ENCODE results near the gene APOOL. TPM values are rescaled to one million over a fixed set of nuclear protein-coding genes. Genes with fewer than 3 reads are reported as not detected.
"Not testable (repeated sequence)": the region's sequence is repeated elsewhere in the genome, so short reads cannot be mapped to it uniquely, and the experiment has no call there.

Gene APOOL
- total RNA-seq, 1 donor from 2014 or later = 19.4 TPM

- H3K27ac Mint-ChIP-seq = no peak overlapping the region
- H3K27me3 Mint-ChIP-seq = no peaks in the 10 kb centered on the region
- H3K36me3 Mint-ChIP-seq (ENCODE audit: low read depth) = peaks cover 1% of the 10 kb centered on the region
- intact Hi-C loops (cut with micrococcal nuclease) = no loop called here
- H3K4me1 Mint-ChIP-seq = no peaks in the 10 kb centered on the region
- H3K4me3 Mint-ChIP-seq = no peak overlapping the region
- no peak for DNase-seq
- H3K9me3 Mint-ChIP-seq = no peaks in the 10 kb centered on the region
These were observed 25.4 kb downstream of the APOOL start for GRCh38 chrX:85029043-85029442.

- no peaks in the 10 kb centered on the region for H3K27me3 Mint-ChIP-seq
- no peak overlapping the region for H3K27ac Mint-ChIP-seq
- no peak overlapping the region for H3K4me3 Mint-ChIP-seq
- no peak for DNase-seq
- no peaks in the 10 kb centered on the region for H3K4me1 Mint-ChIP-seq
- H3K36me3 Mint-ChIP-seq (ENCODE audit: low read depth) = peaks cover 1% of the 10 kb centered on the region
- no peaks in the 10 kb centered on the region for H3K9me3 Mint-ChIP-seq
- intact Hi-C loops (cut with micrococcal nuclease) = no loop called here
These were observed 27.8 kb downstream of the APOOL start for GRCh38 chrX:85031505-85031904.

- peaks cover 4% of the 10 kb centered on the region for H3K9me3 Mint-ChIP-seq
- no peaks in the 10 kb centered on the region for H3K4me1 Mint-ChIP-seq
- no peak for DNase-seq
- no peaks in the 10 kb centered on the region for H3K27me3 Mint-ChIP-seq
- H3K4me3 Mint-ChIP-seq = no peak overlapping the region
- intact Hi-C loops (cut with micrococcal nuclease) = no loop called here
- H3K27ac Mint-ChIP-seq = no peak overlapping the region
- no peaks in the 10 kb centered on the region for H3K36me3 Mint-ChIP-seq (ENCODE audit: low read depth)
These were observed 33.4 kb downstream of the APOOL start for GRCh38 chrX:85037114-85037513.

- Mint-ChIP-seq H3K27ac (no peak overlapping the region), H3K27me3 (no peaks in the 10 kb centered on the region), H3K4me3 (no peak overlapping the region), H3K36me3 (ENCODE audit: low read depth) (peaks cover 2% of the 10 kb centered on the region), H3K4me1 (no peaks in the 10 kb centered on the region), H3K9me3 (no peaks in the 10 kb centered on the region)
- intact Hi-C loops (cut with micrococcal nuclease) = loop anchor here (2.0 kb wide), 1 partner anchor 323 kb away; no protein-coding TSS in a partner anchor
- DNase-seq = no peak
These were observed 48.0 kb downstream of the APOOL start for GRCh38 chrX:85051627-85052026.

- Mint-ChIP-seq H3K36me3 (ENCODE audit: low read depth) (peaks cover 2% of the 10 kb centered on the region), H3K27me3 (no peaks in the 10 kb centered on the region), H3K4me3 (no peak overlapping the region), H3K4me1 (no peaks in the 10 kb centered on the region), H3K27ac (no peak overlapping the region), H3K9me3 (no peaks in the 10 kb centered on the region)
- DNase-seq = no peak
- intact Hi-C loops (cut with micrococcal nuclease) = loop anchor here (2.0 kb wide), 1 partner anchor 323 kb away; no protein-coding TSS in a partner anchor
These were observed 48.5 kb downstream of the APOOL start for GRCh38 chrX:85052205-85052604.

- no peaks in the 10 kb centered on the region for H3K4me1 Mint-ChIP-seq
- intact Hi-C loops (cut with micrococcal nuclease) = loop anchor here (2.0 kb wide), 1 partner anchor 324 kb away; no protein-coding TSS in a partner anchor
- H3K4me3 Mint-ChIP-seq = no peak overlapping the region
- H3K9me3 Mint-ChIP-seq = no peaks in the 10 kb centered on the region
- H3K36me3 Mint-ChIP-seq (ENCODE audit: low read depth) = no peaks in the 10 kb centered on the region
- no peak for DNase-seq
- no peak overlapping the region for H3K27ac Mint-ChIP-seq
- no peaks in the 10 kb centered on the region for H3K27me3 Mint-ChIP-seq
These were observed 49.1 kb downstream of the APOOL start for GRCh38 chrX:85052636-85053343.

GRCh38 chrX:85065512-85066198 lies 62.0 kb downstream of the APOOL start:
- Mint-ChIP-seq H3K27me3 (no peaks in the 10 kb centered on the region), H3K4me1 (no peaks in the 10 kb centered on the region), H3K27ac (no peak overlapping the region), H3K4me3 (no peak overlapping the region), H3K36me3 (ENCODE audit: low read depth) (peaks cover 7% of the 10 kb centered on the region), H3K9me3 (no peaks in the 10 kb centered on the region)
- intact Hi-C loops (cut with micrococcal nuclease) = no loop called here
- DNase-seq = no peak

GRCh38 chrX:85077247-85077646 lies 73.6 kb downstream of the APOOL start:
- H3K4me1 Mint-ChIP-seq; H3K4me3 Mint-ChIP-seq; DNase-seq; intact Hi-C loops (cut with micrococcal nuclease); H3K9me3 Mint-ChIP-seq; H3K27me3 Mint-ChIP-seq; H3K27ac Mint-ChIP-seq: not testable (repeated sequence)
- peaks cover 25% of the 10 kb centered on the region for H3K36me3 Mint-ChIP-seq (ENCODE audit: low read depth)

- H3K27ac Mint-ChIP-seq = no peak overlapping the region
- peaks cover 16% of the 10 kb centered on the region for H3K36me3 Mint-ChIP-seq (ENCODE audit: low read depth)
- intact Hi-C loops (cut with micrococcal nuclease) = loop anchor here (10.0 kb wide), 1 partner anchor 460 kb away; no protein-coding TSS in a partner anchor
- peak; percentile 63 for DNase-seq
- no peaks in the 10 kb centered on the region for H3K4me1 Mint-ChIP-seq
- peaks cover 3% of the 10 kb centered on the region for H3K9me3 Mint-ChIP-seq
- no peak overlapping the region for H3K4me3 Mint-ChIP-seq
- H3K27me3 Mint-ChIP-seq = no peaks in the 10 kb centered on the region
These were observed 81.2 kb downstream of the APOOL start for GRCh38 chrX:85084770-85085393.

- no peak for DNase-seq
- Mint-ChIP-seq H3K27ac (no peak overlapping the region), H3K4me3 (no peak overlapping the region), H3K27me3 (no peaks in the 10 kb centered on the region), H3K36me3 (ENCODE audit: low read depth) (peaks cover 20% of the 10 kb centered on the region), H3K9me3 (no peaks in the 10 kb centered on the region), H3K4me1 (no peaks in the 10 kb centered on the region)
- intact Hi-C loops (cut with micrococcal nuclease) = loop anchor here (10.0 kb wide), 1 partner anchor 455 kb away; no protein-coding TSS in a partner anchor
These were observed 85.7 kb downstream of the APOOL start for GRCh38 chrX:85089321-85089840.

GRCh38 chrX:85107407-85107806 lies 103.7 kb downstream of the APOOL start:
- Mint-ChIP-seq H3K36me3 (ENCODE audit: low read depth) (no peaks in the 10 kb centered on the region), H3K27me3 (no peaks in the 10 kb centered on the region), H3K4me3 (no peak overlapping the region), H3K9me3 (no peaks in the 10 kb centered on the region), H3K27ac (no peak overlapping the region), H3K4me1 (no peaks in the 10 kb centered on the region)
- intact Hi-C loops (cut with micrococcal nuclease) = no loop called here
- DNase-seq = no peak

GRCh38 chrX:85108165-85108564 lies 104.5 kb downstream of the APOOL start:
- no peaks in the 10 kb centered on the region for H3K9me3 Mint-ChIP-seq
- intact Hi-C loops (cut with micrococcal nuclease) = no loop called here
- no peaks in the 10 kb centered on the region for H3K27me3 Mint-ChIP-seq
- H3K4me1 Mint-ChIP-seq = no peaks in the 10 kb centered on the region
- no peak for DNase-seq
- no peak overlapping the region for H3K4me3 Mint-ChIP-seq
- H3K36me3 Mint-ChIP-seq (ENCODE audit: low read depth) = no peaks in the 10 kb centered on the region
- no peak overlapping the region for H3K27ac Mint-ChIP-seq

GRCh38 chrX:85109235-85109634 lies 105.6 kb downstream of the APOOL start:
- H3K4me1 Mint-ChIP-seq = no peaks in the 10 kb centered on the region
- no peak for DNase-seq
- intact Hi-C loops (cut with micrococcal nuclease) = no loop called here

GRCh38 chrX:85111347-85111746 lies 107.7 kb downstream of the APOOL start:
- DNase-seq = no peak
- H3K4me1 Mint-ChIP-seq = no peaks in the 10 kb centered on the region
- intact Hi-C loops (cut with micrococcal nuclease) = loop anchor here (2.0 kb wide), 1 partner anchor 433 kb away; no protein-coding TSS in a partner anchor
- no peaks in the 10 kb centered on the region for H3K27me3 Mint-ChIP-seq
- no peak overlapping the region for H3K4me3 Mint-ChIP-seq
- H3K27ac Mint-ChIP-seq = no peak overlapping the region
- no peaks in the 10 kb centered on the region for H3K9me3 Mint-ChIP-seq
- no peaks in the 10 kb centered on the region for H3K36me3 Mint-ChIP-seq (ENCODE audit: low read depth)

More at GRCh38 chrX:85109235-85109634, 105.6 kb downstream of the APOOL start:
- Mint-ChIP-seq H3K27me3 (no peaks in the 10 kb centered on the region), H3K27ac (no peak overlapping the region), H3K36me3 (ENCODE audit: low read depth) (no peaks in the 10 kb centered on the region), H3K4me3 (no peak overlapping the region), H3K9me3 (no peaks in the 10 kb centered on the region)
